Measurements from ENCODE around the gene REEP6.

The REEP6 gene

DNA sequence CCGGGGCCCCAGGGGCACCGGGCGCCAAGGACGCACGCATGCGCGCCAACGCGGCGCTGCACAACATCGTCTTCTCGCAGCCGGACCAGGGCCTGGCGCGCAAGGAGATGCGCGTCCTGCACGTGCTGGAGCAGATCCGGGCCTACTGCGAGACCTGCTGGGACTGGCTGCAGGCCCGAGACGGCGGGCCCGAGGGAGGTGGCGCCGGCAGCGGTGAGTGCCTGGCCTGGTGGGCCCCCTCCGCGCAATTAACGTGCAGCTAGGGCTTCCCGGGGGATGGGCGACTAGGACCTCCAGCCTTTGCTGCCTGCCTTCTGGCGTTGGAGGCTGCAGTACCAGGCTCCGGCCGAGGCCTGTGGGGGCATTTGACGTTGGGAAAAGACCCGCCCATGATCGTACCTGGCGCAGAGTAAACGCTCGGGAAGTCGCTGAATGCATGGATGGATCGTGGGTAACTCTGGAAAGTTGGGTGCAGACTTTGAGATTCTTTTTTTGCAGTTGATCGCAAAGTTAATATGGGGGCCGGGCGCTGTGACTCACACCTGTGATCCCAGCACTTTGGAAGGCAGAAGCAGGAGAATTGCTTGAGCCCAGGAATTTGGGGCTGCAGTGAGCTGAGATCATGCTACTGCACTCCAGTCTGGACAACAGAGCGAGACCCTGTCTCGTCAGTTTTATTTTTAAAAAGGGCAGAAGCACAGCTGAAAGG is 33.8 kb upstream of the REEP6 start:
- DNase-seq = no peak

- no peak for DNase-seq
Measured at GRCh38 chr19:1457892-1458291, 33.1 kb upstream of the REEP6 start.

GRCh38 chr19:1459479-1459878 is 31.5 kb upstream of the REEP6 start:
- DNase-seq = no peak

- no peak for DNase-seq
Measured at GRCh38 chr19:1460033-1460995, 30.7 kb upstream of the REEP6 start.

- no peak for DNase-seq
Measured at GRCh38 chr19:1461862-1462261, 29.1 kb upstream of the REEP6 start.

GRCh38 chr19:1465191-1466016 is 25.6 kb upstream of the REEP6 start:
- no peak for DNase-seq

DNA sequence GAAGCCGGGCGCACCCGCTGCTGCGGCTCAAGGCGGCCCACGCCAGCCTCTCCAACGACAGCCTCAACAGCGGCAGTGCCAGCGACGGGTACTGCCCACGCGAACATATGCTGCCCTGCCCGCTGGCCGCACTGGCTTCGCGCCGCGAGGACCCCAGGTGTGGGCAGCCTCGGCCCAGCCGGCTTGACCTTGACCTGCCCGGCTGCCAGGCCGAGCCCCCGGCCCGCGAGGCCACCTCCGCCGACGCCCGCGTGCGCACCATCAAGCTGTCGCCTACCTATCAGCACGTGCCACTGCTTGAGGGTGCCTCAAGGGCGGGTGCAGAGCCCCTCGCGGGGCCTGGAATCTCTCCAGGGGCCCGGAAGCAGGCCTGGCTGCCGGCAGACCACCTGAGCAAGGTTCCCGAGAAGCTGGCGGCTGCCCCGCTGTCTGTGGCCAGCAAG is 24.9 kb upstream of the REEP6 start:
- no peak for DNase-seq

- no peak for DNase-seq
Measured at GRCh38 chr19:1466461-1467214, 24.3 kb upstream of the REEP6 start.

GRCh38 chr19:1467215-1467489 is 23.8 kb upstream of the REEP6 start:
- DNase-seq = no peak

DNA sequence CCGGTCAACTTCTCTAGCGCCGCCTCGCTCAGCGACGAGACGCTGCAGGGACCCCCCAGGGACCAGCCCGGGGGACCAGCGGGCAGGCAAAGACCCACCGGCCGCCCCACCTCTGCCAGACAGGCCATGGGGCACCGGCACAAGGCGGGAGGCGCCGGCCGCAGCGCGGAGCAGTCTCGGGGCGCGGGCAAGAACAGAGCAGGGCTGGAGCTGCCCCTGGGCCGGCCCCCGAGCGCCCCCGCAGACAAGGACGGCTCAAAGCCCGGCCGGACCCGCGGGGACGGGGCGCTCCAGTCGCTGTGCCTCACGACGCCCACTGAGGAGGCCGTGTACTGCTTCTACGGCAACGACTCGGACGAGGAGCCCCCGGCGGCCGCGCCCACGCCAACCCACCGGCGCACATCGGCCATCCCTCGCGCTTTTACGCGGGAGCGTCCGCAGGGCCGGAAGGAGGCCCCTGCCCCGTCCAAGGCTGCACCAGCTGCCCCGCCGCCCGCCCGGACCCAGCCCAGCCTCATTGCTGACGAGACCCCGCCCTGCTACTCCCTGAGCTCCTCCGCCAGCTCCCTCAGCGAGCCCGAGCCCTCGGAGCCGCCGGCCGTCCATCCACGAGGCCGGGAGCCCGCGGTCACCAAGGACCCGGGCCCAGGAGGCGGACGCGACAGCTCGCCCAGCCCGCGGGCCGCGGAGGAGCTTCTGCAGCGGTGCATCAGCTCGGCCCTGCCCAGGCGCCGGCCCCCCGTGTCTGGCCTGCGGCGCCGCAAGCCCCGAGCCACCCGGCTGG is 23.3 kb upstream of the REEP6 start:
- DNase-seq = no peak

DNA sequence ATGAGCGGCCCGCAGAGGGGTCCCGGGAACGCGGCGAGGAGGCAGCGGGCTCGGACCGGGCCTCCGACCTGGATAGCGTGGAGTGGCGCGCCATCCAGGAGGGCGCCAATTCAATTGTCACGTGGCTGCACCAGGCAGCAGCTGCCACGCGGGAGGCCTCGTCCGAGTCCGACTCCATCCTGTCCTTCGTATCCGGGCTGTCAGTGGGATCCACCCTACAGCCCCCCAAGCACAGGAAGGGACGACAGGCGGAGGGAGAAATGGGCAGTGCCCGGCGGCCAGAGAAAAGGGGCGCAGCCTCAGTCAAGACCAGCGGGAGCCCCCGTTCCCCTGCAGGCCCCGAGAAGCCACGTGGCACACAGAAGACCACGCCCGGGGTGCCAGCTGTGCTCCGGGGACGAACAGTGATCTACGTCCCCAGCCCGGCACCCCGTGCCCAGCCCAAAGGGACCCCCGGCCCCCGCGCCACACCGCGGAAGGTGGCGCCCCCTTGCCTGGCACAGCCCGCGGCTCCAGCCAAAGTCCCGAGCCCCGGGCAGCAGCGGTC is 22.6 kb upstream of the REEP6 start:
- DNase-seq = no peak

DNA sequence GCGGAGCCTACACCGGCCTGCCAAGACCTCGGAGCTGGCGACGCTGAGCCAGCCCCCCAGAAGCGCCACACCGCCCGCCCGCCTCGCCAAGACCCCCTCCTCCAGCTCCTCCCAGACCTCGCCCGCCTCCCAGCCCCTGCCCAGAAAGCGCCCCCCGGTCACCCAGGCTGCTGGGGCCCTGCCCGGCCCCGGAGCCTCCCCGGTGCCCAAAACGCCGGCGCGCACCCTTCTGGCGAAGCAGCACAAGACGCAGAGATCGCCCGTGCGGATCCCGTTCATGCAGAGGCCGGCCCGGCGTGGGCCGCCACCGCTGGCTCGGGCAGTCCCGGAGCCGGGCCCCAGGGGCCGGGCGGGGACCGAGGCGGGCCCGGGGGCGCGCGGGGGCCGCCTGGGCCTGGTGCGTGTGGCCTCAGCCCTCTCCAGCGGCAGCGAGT is 22.1 kb upstream of the REEP6 start:
- no peak for DNase-seq

GRCh38 chr19:1469255-1470054 is 21.5 kb upstream of the REEP6 start:
- no peak for DNase-seq

- DNase-seq = no peak
Measured at GRCh38 chr19:1470055-1470304, 21.0 kb upstream of the REEP6 start.

- DNase-seq = peak; percentile 90
Measured at GRCh38 chr19:1470305-1471009, 20.5 kb upstream of the REEP6 start.

DNA sequence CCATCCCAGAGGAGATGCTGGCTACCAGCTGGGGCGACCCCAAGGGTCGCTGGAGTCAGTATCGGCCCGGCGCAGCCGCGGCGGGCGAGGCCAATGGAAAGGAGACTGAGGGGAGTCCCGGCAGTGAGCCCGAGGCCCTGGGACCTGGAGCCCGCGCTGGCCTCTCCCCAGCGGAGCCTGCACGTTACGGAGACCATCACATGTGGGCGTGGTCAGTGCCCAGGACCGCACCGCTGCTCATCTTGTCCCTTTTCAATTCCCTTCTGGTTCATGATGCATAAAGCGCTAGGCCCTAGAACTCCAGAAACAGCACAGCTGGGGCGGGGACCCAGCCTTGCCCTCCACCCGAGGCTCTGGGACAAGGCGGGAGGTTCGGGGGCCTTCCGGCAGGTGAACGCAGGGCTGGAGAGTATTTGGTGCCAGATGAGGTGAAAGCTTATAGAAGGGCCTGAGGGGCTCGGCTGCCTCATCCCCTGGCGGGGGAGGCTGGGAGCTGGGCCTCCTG is 19.9 kb upstream of the REEP6 start:
- no peak for DNase-seq

DNA sequence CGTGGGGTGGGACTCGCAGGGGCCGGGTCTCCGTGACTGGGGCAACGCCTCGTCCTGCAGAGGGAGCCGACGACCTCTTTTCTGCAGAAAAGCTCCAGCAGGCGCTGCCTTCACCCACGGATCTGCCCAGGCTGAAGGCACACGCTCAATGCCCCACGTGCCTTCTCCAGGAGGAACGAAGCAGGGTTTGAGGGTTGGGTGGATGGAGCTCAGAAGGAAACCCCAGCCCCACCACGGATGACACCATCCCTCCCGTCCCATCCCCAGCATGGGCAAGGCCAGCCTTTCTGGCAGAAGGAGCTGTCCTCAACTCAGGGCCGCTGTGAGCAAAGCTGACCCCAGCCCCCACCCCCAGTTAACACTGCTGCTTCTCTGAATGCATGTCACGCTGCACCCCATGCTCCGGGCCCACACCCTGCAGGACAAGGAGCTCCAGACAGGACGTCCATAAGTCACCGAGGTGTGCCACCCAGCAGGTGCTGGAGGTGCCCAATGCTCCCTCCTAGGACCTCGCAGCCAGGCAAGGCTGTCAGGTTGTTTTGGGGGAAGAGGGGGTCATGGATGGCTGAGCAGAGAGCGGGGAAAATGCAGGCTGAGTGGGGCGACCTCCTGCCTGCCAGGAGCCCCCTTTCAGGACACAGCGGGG is 19.3 kb upstream of the REEP6 start:
- DNase-seq = no peak

- DNase-seq = no peak
Measured at GRCh38 chr19:1472231-1473084, 18.5 kb upstream of the REEP6 start.
